Progenitor cell of endocrine pancreas (in vitro differentiated cells): ENCODE data around the gene CD44. TPM values are rescaled to one million over a fixed set of nuclear protein-coding genes. Genes with fewer than 3 reads are reported as not detected.

ENCODE experiments used
- DNase-seq: peaks from one replicate; pipeline ENCODE4 v3.0.0; 2021; ENCODE audit warnings: low spot score; ENCODE audit not compliant: unreplicated experiment
- H3K27ac Mint-ChIP-seq: 2 replicates; pipeline ENCODE4 v1.8.0; 2021; ENCODE audit warnings: mild to moderate bottlenecking, moderate library complexity, mixed read lengths
- H3K27me3 Mint-ChIP-seq: 2 replicates; pipeline ENCODE4 v1.8.0; 2021; ENCODE audit warnings: mixed read lengths
- H3K36me3 Mint-ChIP-seq: 2 replicates; pipeline ENCODE4 v1.8.0; 2022; ENCODE audit warnings: mixed read lengths; ENCODE audit not compliant: insufficient read depth
- H3K4me1 Mint-ChIP-seq: 2 replicates; pipeline ENCODE4 v1.8.0; 2021; ENCODE audit warnings: low read depth, mixed read lengths
- H3K4me3 Mint-ChIP-seq: 2 replicates; pipeline ENCODE4 v1.8.0; 2021; ENCODE audit warnings: low read depth, mild to moderate bottlenecking, moderate library complexity, mixed read lengths
- H3K9me3 Mint-ChIP-seq: 2 replicates; pipeline ENCODE4 v1.8.0; 2021; ENCODE audit warnings: low read depth, mixed read lengths
- total RNA-seq: library from RNA; stranded (reverse); gene quantifications from 2 replicates; pipeline ENCODE4 v1.2.1, GENCODE V29; 2021
- TF ChIP-seq, protein P1 (sequence below): fragments of 200-600 bp; sonication (generic); IDR thresholded peaks from one replicate; pipeline ENCODE4 v1.5.0; 2021; ENCODE audit warnings: antibody characterized with exemption, mild to moderate bottlenecking; ENCODE audit not compliant: unreplicated experiment

Gene CD44
- total RNA-seq, 1 donor from 2014 or later = 1.9 TPM

DNA sequence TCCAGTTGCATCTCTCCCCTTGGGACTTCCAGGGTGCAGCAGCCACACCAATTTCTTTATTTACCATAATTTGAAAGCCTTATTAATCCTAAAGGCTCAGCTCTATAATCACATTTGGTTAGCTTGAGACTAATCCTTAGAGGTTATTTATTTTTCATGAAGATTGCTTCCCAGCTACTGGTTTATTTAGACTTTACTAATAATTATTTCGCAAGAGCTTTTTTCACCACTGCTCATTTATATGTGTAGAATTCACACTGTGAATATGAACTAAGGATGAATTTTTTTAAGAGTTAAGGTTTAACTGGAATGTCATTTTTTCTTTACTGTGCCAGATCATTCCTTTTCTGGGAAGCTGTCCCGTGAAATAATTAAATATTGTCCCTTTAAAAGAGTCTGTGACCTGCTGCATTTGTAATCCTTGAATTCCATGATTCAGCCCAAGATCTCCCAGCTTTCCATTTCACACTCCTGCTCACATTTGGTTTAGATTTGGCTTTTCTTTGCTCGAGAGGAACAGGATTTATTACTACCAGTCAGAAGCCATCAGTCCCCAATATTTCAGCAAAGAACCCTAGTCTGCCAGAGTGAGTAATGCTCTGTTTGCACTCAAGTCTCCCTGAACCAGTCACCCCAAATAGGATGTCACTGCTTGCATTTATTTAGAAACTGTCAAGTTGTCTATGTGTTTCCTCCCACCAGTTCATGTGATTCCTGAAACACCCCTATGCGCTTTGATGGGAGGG, 4.4 kb upstream of the CD44 start:
- Mint-ChIP-seq H3K36me3 (no peaks in the 10 kb centered on the region), H3K27me3 (peaks cover 69% of the 10 kb centered on the region), H3K27ac (no peak overlapping the region), H3K9me3 (no peaks in the 10 kb centered on the region), H3K4me3 (no peak overlapping the region), H3K4me1 (peaks cover 10% of the 10 kb centered on the region)
- TF ChIP-seq, protein P1, sequence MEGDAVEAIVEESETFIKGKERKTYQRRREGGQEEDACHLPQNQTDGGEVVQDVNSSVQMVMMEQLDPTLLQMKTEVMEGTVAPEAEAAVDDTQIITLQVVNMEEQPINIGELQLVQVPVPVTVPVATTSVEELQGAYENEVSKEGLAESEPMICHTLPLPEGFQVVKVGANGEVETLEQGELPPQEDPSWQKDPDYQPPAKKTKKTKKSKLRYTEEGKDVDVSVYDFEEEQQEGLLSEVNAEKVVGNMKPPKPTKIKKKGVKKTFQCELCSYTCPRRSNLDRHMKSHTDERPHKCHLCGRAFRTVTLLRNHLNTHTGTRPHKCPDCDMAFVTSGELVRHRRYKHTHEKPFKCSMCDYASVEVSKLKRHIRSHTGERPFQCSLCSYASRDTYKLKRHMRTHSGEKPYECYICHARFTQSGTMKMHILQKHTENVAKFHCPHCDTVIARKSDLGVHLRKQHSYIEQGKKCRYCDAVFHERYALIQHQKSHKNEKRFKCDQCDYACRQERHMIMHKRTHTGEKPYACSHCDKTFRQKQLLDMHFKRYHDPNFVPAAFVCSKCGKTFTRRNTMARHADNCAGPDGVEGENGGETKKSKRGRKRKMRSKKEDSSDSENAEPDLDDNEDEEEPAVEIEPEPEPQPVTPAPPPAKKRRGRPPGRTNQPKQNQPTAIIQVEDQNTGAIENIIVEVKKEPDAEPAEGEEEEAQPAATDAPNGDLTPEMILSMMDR = no peak
- no peak for DNase-seq

DNA sequence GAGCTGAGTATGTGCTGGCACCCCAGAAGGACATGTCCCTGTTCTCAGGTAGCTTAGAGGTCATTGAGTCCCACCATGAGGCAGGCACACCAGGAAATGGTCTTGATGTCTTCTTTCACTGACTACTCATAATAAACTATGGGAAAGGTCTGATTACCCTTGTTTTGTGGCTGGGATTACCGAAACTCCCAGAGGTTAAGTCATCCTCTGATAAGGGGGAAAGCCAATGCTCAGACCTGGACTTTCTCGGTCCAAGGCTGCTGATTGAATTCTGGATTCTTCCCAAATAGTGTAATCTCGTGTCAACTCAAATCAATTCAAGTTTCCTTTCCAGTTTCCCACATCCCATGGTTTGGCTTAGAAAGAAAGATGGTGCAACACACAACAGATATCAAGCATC, 3.7 kb upstream of the CD44 start:
- no peak for DNase-seq
- TF ChIP-seq, protein P1 = no peak
- Mint-ChIP-seq H3K27me3 (peaks cover 76% of the 10 kb centered on the region), H3K9me3 (no peaks in the 10 kb centered on the region), H3K4me3 (no peak overlapping the region), H3K27ac (no peak overlapping the region), H3K36me3 (no peaks in the 10 kb centered on the region), H3K4me1 (peaks cover 11% of the 10 kb centered on the region)

GRCh38 chr11:35136311-35136710, 2.7 kb upstream of the CD44 start:
- H3K4me1 Mint-ChIP-seq = peaks cover 14% of the 10 kb centered on the region
- no peak for DNase-seq
- H3K4me3 Mint-ChIP-seq = no peak overlapping the region
- H3K27ac Mint-ChIP-seq = no peak overlapping the region
- H3K9me3 Mint-ChIP-seq = no peaks in the 10 kb centered on the region
- H3K27me3 Mint-ChIP-seq = peaks cover 83% of the 10 kb centered on the region
- TF ChIP-seq, protein P1 = no peak
- H3K36me3 Mint-ChIP-seq = no peaks in the 10 kb centered on the region

GRCh38 chr11:35138058-35138457, 913 bp upstream of the CD44 start:
- peaks cover 76% of the 10 kb centered on the region for H3K27me3 Mint-ChIP-seq
- no peaks in the 10 kb centered on the region for H3K9me3 Mint-ChIP-seq
- H3K36me3 Mint-ChIP-seq = no peaks in the 10 kb centered on the region
- peaks cover 14% of the 10 kb centered on the region for H3K4me1 Mint-ChIP-seq
- H3K4me3 Mint-ChIP-seq = peak overlapping the region; percentile 70
- DNase-seq = no peak
- TF ChIP-seq, protein P1 = no peak
- H3K27ac Mint-ChIP-seq = no peak overlapping the region

DNA sequence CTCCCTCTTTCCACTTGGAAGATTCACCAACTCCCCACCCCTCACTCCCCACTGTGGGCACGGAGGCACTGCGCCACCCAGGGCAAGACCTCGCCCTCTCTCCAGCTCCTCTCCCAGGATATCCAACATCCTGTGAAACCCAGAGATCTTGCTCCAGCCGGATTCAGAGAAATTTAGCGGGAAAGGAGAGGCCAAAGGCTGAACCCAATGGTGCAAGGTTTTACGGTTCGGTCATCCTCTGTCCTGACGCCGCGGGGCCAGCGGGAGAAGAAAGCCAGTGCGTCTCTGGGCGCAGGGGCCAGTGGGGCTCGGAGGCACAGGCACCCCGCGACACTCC, 397 bp upstream of the CD44 start:
- DNase-seq = peak; percentile 11
- peaks cover 14% of the 10 kb centered on the region for H3K4me1 Mint-ChIP-seq
- TF ChIP-seq, protein P1 = no peak
- H3K36me3 Mint-ChIP-seq = no peaks in the 10 kb centered on the region
- peaks cover 74% of the 10 kb centered on the region for H3K27me3 Mint-ChIP-seq
- H3K27ac Mint-ChIP-seq = no peak overlapping the region
- H3K4me3 Mint-ChIP-seq = peak overlapping the region; percentile 70
- H3K9me3 Mint-ChIP-seq = no peaks in the 10 kb centered on the region
